ENCODE results near the gene AK6. TPM values are rescaled to one million over a fixed set of nuclear protein-coding genes. Genes with fewer than 3 reads are reported as not detected.

The AK6 gene
- total and polyA plus RNA-seq, 10 of the 15 experiments (the other 5 are each of a cell fraction or from before 2014, with no cell fraction given), result 45.2 to 446 (median 86.6) TPM

DNA sequence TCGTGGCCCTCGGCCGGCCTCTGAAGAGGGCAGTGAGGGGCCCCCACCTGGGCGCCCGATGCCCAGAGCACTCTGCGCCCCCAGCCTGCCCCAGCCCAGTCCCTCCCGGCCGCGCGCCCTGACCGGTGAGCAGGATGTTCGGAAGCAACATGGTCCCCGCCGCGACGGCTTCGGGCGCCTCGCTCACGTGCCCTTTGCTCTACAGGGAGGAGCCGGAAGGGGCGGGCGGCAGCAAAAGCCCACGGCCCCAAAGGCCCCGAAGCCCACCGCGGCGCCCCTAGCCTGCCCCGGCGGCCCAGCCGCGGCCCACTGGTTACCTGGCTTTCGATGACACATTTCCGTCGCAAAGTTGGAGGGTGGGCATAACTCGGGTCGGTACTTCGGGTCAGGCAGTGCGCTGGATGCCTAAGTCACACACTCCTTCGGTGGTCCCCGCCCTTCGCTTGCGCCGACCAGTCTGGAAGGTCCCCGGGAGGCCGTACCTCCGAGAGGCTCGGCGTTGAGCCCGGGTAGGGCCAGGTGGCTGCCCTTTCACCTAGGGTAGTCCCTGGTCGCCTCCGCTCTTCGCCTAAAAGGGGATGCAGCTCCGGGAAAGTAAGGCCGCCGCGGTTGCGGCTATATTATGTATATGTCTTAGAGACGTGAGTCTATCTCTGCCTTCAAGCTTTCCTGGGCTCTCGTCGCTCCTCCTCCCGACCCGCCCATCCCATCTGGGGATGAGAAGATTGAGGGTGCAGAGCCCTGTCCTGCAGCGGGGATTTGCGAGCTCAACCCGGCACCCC is at the start of gene AK6, which contains the start of the genes RAD17 and TAF9 (continued):
- TF ChIP-seq ZNF274 (IDR thresholded peaks at IDR 0.05; ENCODE audit: insufficient read depth, insufficient read length), result no peak
- no peak for TF ChIP-seq KLF5 (IDR thresholded peaks at IDR 0.05; ENCODE audit: partially characterized antibody)
- TF ChIP-seq, protein P1, sequence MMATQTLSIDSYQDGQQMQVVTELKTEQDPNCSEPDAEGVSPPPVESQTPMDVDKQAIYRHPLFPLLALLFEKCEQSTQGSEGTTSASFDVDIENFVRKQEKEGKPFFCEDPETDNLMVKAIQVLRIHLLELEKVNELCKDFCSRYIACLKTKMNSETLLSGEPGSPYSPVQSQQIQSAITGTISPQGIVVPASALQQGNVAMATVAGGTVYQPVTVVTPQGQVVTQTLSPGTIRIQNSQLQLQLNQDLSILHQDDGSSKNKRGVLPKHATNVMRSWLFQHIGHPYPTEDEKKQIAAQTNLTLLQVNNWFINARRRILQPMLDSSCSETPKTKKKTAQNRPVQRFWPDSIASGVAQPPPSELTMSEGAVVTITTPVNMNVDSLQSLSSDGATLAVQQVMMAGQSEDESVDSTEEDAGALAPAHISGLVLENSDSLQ (IDR thresholded peaks at IDR 0.05), result peak; percentile 38; the same call in 1 of the 2 replicates
- 0 out of 2 replicates have a peak, but pooled peaks have one; percentile 11 for TF ChIP-seq E2F4 (IDR thresholded peaks at IDR 0.05; ENCODE audit: low read depth, low read length)
- 0 out of 2 replicates have a peak, but pooled peaks have one; percentile 50 for TF ChIP-seq WRNIP1 (IDR thresholded peaks at IDR 0.05; ENCODE audit: borderline replicate concordance, low read depth, low read length)
- no peak for TF ChIP-seq BMI1 (IDR thresholded peaks at IDR 0.05; ENCODE audit: borderline replicate concordance)
- TF ChIP-seq BHLHE40 (IDR thresholded peaks at IDR 0.05; ENCODE audit: borderline replicate concordance in 1 of 2, low read depth in 2 of 2, low read length in 1 of 2), result peak; percentile 99 to 100
- TF ChIP-seq, protein P2, sequence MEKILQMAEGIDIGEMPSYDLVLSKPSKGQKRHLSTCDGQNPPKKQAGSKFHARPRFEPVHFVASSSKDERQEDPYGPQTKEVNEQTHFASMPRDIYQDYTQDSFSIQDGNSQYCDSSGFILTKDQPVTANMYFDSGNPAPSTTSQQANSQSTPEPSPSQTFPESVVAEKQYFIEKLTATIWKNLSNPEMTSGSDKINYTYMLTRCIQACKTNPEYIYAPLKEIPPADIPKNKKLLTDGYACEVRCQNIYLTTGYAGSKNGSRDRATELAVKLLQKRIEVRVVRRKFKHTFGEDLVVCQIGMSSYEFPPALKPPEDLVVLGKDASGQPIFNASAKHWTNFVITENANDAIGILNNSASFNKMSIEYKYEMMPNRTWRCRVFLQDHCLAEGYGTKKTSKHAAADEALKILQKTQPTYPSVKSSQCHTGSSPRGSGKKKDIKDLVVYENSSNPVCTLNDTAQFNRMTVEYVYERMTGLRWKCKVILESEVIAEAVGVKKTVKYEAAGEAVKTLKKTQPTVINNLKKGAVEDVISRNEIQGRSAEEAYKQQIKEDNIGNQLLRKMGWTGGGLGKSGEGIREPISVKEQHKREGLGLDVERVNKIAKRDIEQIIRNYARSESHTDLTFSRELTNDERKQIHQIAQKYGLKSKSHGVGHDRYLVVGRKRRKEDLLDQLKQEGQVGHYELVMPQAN (conservative IDR thresholded peaks at IDR 0.05), result peak; percentile 90
- no peak for TF ChIP-seq CTCF (IDR thresholded peaks at IDR 0.05 in 2 of 3, conservative IDR thresholded peaks at IDR 0.05 in 1 of 3; ENCODE audit: control insufficient read depth in 2 of 3, extremely low read depth in 1 of 3, insufficient read depth in 1 of 3, low read depth in 3 of 3, low read length in 3 of 3)
- TF ChIP-seq CUX1 (IDR thresholded peaks at IDR 0.05; ENCODE audit: insufficient replicate concordance, low read depth, low read length), result no peak
- no peak; the same call in 1 of the 2 replicates for TF ChIP-seq ZNF24 (IDR thresholded peaks at IDR 0.05)
- TF ChIP-seq CBX3 (IDR thresholded peaks at IDR 0.05; ENCODE audit: borderline replicate concordance, low read depth), result no peak
- no peak for TF ChIP-seq ASH2L (IDR thresholded peaks at IDR 0.05; ENCODE audit: borderline replicate concordance, low read depth)
- TF ChIP-seq CHD2 (IDR thresholded peaks at IDR 0.05; ENCODE audit: borderline replicate concordance, low read depth, low read length), result peak; percentile 66; the same call in 1 of the 2 replicates
- TF ChIP-seq SMC3 (IDR thresholded peaks at IDR 0.05; ENCODE audit: borderline replicate concordance, low read length), result 0 out of 2 replicates have a peak, but pooled peaks have one; percentile 3

All from GM12878 (cell line).